Measurements from ENCODE around the gene C10orf105.

- TF ChIP-seq GATA3 (IDR thresholded peaks at IDR 0.05; ENCODE audit: low read depth, low read length) (no peak), GATA2 (IDR thresholded peaks at IDR 0.05; ENCODE audit: low read depth, low read length) (no peak)
Observed at GRCh38 chr10:71667387-71667752, 52.2 kb downstream of the C10orf105 start.
